ENCODE measurements around the gene NTRK1. TPM values are rescaled to one million over a fixed set of nuclear protein-coding genes. Genes with fewer than 3 reads are reported as not detected.
A peak's percentile ranks its signal among the peaks of the same experiment; 100 is the strongest.

Gene NTRK1
- total RNA-seq, 1 donor, result 7.5 TPM

- no peak for DNase-seq (ENCODE audit: low read depth in 2 of 3, low spot score in 2 of 3)
Observed at GRCh38 chr1:156836892-156837291, 23.8 kb upstream of the NTRK1 start.

- DNase-seq (ENCODE audit: low read depth in 2 of 3, low spot score in 2 of 3), result peak in 1 of 3 donors; percentile 70
Observed at GRCh38 chr1:156838972-156839371, 21.7 kb upstream of the NTRK1 start.

GRCh38 chr1:156839426-156840109 lies 21.1 kb upstream of the NTRK1 start:
- no peak for DNase-seq (ENCODE audit: low read depth in 2 of 3, low spot score in 2 of 3)

DNA sequence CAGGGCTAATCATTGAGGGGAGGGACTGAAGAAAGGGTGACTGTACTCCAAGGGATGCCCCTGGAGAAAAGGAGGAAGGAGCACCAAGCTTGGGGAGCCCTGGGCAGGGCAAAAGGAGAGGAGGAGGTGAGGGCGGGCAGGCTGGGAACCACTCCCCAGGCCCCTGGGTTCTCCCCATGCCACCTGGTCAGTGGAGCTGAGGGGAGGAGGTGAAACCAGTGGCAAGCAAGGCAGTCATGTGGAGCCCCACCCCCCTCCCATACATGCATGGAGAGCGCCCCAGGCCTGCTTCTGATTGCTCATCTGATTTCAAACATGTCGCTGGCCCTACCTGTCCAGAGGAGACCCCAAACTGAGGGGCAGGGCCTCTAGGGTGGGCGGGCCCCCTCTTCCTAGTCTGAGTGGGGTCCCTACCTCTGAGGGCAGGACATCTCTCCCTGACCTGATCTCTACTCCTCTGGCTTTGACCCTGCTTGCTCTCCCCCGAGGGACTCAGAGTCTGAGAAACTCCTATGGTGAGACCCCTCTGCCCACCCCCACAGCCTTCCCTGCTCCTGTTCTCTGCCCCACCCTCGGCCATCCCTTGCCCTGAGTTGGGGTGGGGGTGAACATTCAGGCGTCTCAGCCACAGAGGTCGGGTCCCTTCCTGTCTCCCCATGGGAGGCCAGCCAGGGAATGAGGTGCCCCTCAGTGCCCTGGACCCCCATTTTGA lies 20.3 kb upstream of the NTRK1 start:
- no peak for DNase-seq (ENCODE audit: low read depth in 2 of 3, low spot score in 2 of 3)

DNA sequence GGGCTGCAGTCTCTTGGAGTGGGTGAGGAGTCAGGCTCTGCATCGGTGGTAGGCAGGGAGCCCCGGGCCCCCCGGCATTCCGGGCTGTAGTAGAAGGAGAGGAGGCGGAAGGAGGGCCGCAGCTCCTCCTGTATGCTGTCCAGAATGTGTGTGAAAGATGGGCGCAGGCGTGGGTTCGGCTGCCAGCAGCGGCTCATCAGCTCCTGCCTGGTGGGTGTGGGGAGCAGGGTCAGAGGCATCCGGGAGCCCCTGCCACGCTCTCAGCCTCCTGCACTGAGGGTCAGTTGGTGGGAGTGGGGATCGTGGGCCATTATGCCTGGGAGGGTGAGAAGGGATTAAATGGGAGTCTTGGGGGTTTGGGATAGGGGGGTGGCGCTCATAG lies 19.8 kb upstream of the NTRK1 start:
- no peak for DNase-seq (ENCODE audit: low read depth in 2 of 3, low spot score in 2 of 3)

- no peak for DNase-seq (ENCODE audit: low read depth in 2 of 3, low spot score in 2 of 3)
Observed at GRCh38 chr1:156841295-156841855, 19.3 kb upstream of the NTRK1 start.

DNA sequence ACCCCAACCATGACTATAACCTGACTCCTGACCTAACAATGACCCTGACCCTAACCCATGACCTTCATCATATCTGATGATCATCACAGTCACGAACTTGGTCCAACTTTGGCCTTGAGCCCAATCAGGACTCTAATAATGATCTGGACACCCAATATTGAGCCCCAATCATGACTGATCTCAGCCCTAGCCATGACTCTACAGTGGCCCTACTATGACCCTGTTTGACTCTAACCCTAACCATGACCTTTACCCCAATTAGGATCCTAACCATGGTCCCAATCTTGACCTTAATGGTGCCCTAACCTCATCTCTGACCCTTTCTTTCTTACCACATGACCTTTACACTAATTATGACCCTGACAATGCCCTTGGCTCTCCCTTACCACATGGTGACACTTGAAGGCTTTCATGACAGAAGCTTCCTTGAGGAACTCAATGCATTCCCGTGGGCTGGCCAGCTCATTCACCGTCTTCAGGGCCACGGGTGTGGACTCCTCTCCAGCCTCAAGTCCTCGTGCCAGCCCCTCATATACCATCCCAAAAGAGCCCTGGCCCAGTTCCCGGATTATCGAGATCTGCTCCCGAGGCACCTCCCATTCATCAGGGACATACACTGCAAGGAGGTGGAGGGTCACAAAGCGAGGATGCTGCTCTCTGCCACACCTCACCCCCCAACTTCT lies 17.9 kb upstream of the NTRK1 start:
- no peak for DNase-seq (ENCODE audit: low read depth in 2 of 3, low spot score in 2 of 3)

- peak in 1 of 3 donors; percentile 36 for DNase-seq (ENCODE audit: low read depth in 2 of 3, low spot score in 2 of 3)
Observed at GRCh38 chr1:156844102-156844501, 16.6 kb upstream of the NTRK1 start.

DNA sequence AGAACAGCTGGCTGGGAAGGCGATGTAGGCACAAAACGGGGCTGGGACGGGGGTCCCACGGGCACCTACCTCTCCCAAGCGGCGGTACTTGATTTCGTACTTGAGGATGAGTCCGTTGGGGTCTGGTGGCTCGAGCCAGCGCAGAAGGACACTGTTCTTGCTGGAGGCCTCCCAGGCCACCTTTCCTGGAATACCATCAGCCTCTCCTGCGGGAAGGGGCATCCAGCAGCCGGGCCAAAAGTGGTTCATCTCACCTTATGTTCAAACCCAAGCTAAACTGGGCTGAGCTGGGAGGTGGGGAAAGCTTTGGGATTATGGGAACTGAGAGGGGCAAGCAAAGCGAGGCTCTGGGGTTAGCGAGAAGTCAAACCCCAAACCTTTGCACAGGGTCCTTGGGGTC lies 16.0 kb upstream of the NTRK1 start:
- DNase-seq (ENCODE audit: low read depth in 2 of 3, low spot score in 2 of 3), result no peak

GRCh38 chr1:156845055-156845952 lies 15.4 kb upstream of the NTRK1 start:
- DNase-seq (ENCODE audit: low read depth in 2 of 3, low spot score in 2 of 3), result peak in 2 of 3 donors; percentile 54 to 68

DNA sequence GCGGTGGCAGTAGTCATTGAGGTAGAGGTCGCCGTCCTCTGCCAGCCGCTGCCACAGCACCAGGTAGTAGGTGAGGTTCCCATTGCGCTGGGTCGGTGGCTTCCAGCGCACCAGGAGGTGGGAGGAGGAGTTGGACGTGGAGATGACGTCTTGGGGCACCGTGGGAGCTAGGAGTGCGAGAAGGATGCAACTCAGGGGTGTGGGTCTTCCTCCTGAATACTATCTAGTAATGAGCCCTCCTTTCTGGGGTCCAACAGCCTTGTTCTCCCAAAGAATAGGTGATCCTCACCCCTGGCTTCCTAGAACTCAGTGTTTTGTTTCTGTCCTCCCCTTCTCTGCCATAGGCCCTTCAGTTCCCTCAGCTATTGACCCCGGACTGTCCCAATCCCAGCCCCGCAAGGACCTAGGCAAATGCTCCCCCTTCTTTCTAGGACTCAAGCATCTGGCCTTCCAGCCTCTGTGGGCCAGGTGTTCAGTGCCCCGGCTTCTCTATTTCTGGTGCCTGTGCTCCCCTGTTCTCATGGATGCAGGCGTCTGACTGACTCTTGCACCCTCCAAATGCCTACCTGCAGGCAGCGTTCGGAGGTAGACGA lies 14.6 kb upstream of the NTRK1 start:
- DNase-seq (ENCODE audit: low read depth in 2 of 3, low spot score in 2 of 3), result no peak

- no peak for DNase-seq (ENCODE audit: low read depth in 2 of 3, low spot score in 2 of 3)
Observed at GRCh38 chr1:156846643-156847042, 14.0 kb upstream of the NTRK1 start.

DNA sequence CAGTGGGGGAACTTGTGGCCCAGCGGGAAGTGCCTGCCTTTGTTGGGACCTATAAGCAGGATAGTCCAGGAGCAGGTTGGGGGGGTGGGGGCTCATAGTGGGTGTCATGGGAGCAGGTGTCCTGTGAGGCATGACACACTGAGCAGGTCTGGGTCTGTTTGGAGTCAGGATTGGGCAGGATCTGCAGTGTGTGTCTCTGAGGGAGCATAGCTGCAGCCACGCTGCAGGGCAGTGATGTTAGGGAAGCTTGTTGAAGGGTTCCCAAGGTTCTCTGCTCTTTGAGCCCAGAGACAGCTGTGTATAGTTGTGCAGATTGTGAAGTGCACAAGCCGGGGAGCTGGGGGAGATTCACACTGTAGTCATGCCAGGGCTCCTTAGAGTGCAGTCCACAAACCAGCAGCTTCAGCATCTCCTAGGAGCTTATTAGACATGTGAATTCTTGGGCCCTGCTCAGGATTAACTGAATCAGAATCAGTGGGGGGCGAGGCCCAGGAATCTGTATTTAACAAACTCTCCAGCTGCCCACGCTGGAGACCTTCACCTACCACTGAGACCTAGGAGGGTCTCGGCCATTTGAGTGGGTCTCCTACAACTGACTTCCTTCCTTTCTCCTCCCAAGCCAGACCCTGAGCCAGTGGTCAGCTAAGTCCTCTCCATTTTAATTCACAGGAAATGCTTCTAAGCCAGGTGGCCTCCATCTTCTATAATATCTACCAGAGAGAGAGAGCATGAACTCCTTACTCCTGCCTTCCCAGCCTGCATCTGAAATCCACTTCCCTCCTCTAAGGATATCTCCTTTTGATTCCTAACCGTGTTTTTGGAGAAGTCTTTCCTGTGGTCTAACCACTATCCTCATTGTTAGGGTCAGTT lies 12.8 kb upstream of the NTRK1 start:
- DNase-seq (ENCODE audit: low read depth in 2 of 3, low spot score in 2 of 3), result no peak

GRCh38 chr1:156848461-156849150 lies 12.1 kb upstream of the NTRK1 start:
- DNase-seq (ENCODE audit: low read depth in 2 of 3, low spot score in 2 of 3), result peak; percentile 19 to 42 (median 39)

- DNase-seq (ENCODE audit: low read depth in 2 of 3, low spot score in 2 of 3), result no peak
Observed at GRCh38 chr1:156849151-156849496, 11.5 kb upstream of the NTRK1 start.

DNA sequence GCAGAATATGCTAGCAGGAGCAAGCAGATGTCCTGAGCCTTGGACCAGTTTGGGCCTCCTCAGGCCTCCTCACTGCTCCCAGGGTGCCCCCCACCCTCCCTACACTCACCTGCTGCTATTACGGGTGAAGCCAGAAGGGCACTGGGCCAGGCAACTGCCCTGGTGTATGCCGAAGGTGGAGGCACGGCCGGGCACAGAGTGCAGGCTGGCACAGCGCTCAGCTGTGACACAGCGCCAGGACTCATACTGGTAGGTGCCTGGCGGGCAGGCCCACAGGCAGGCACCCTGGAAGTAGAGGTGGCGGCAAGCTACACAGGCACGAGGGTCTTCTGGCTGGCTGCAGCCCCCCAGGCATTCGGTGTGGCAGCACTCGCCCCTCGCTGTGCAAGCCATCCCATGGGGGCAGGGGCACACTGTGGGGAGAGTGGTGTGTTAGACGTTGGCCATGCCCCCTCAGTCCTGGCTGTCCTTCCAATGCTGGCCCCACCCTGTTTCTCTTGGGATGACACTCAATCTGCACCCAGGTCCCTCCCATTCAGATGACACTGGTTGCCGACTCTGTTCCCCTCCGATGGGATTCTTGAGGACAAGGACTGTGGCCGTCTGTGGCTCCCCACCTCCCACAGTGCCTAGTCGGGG lies 8.8 kb upstream of the NTRK1 start:
- no peak for DNase-seq (ENCODE audit: low read depth in 2 of 3, low spot score in 2 of 3)

- no peak for DNase-seq (ENCODE audit: low read depth in 2 of 3, low spot score in 2 of 3)
Observed at GRCh38 chr1:156852418-156852874, 8.2 kb upstream of the NTRK1 start.

DNA sequence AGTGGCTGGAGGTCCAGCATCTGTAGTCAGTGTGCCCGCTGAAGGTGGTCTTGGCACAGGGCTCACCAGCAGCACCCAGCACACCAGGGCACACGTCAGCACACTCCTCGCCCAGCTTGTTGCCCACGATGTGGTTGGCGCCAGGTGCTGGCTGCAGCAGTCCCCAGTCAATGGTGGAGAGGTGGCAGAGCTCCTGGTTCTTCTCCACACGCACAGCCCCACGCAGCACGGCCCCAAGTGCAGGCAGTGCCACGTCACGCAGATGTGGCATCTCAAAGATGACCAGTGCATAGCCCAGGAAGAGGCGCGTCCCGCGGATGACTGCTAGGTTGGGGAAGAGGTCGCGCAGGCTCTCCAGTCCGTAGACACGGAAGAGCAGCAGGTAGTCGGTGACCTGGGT lies 6.9 kb upstream of the NTRK1 start:
- no peak for DNase-seq (ENCODE audit: low read depth in 2 of 3, low spot score in 2 of 3)
